A549 (cell line): ENCODE data around the gene PLD6.

ENCODE experiments used
- CEBPB ChIP-seq, 2 experiments: fragments of >200 bp in 1 of 2; sonication (Bioruptor Twin) in 1 of 2; formaldehyde crosslinking in 1 of 2; IDR thresholded peaks; 2 replicates each; pipeline ENCODE4 v1.6.1; 2012 to 2016
- CTCF ChIP-seq: fragments of >200 bp; sonication (Bioruptor Twin); formaldehyde crosslinking; IDR thresholded peaks from 3 replicates; pipeline ENCODE4 v1.5.1; 2016
- HDAC2 ChIP-seq: fragments of 200-600 bp; sonication (generic); IDR thresholded peaks from 2 replicates; pipeline ENCODE4 v1.6.1; 2016
- HEYL ChIP-seq: fragments of 250-450 bp; sonication (Bioruptor Pico); IDR thresholded peaks from 2 replicates; pipeline ENCODE4 v1.8.0; 2021; ENCODE audit warnings: mild to moderate bottlenecking, moderate library complexity
- JUN ChIP-seq, 2 experiments: fragments of >200 bp; sonication (Bioruptor Twin); formaldehyde crosslinking; IDR thresholded peaks; 2 replicates in 1 of 2; 3 replicates in 1 of 2; pipeline ENCODE4 v1.6.1; 2016 to 2017
- MAX ChIP-seq: IDR thresholded peaks from 2 replicates; pipeline ENCODE4 v1.6.1; 2012
- POLR2A ChIP-seq: IDR thresholded peaks from 2 replicates; pipeline ENCODE4 v1.6.1; 2012; ENCODE audit warnings: mild to moderate bottlenecking, low read length
- RAD21 ChIP-seq, 2 experiments: fragments of >200 bp in 1 of 2; sonication (Bioruptor Twin) in 1 of 2; formaldehyde crosslinking in 1 of 2; IDR thresholded peaks in 1 of 2; conservative IDR thresholded peaks in 1 of 2; 2 replicates in 1 of 2; 3 replicates in 1 of 2; pipeline ENCODE4 v1.6.1; 2012 to 2018; ENCODE audit warnings: inconsistent platforms in 1 of 2
- REST ChIP-seq: fragments of 200-600 bp; sonication (generic); IDR thresholded peaks from 2 replicates; pipeline ENCODE4 v1.6.1; 2016; ENCODE audit warnings: antibody characterized with exemption, mild to moderate bottlenecking, moderate library complexity
- RFX5 ChIP-seq: fragments of 450-650 bp; IDR thresholded peaks from 2 replicates; pipeline ENCODE4 v1.7.1; 2014; ENCODE audit warnings: antibody characterized with exemption, mild to moderate bottlenecking, moderate library complexity
- USF2 ChIP-seq: fragments of 450-650 bp; IDR thresholded peaks from 2 replicates; pipeline ENCODE4 v1.6.1; 2014; ENCODE audit warnings: antibody characterized with exemption
- ZFP36 ChIP-seq: fragments of 450-650 bp; IDR thresholded peaks from 2 replicates; pipeline ENCODE4 v1.6.1; 2014; ENCODE audit warnings: borderline replicate concordance; ENCODE audit not compliant: partially characterized antibody

- TF ChIP-seq RAD21 (conservative IDR thresholded peaks at IDR 0.05 in 1 of 2, IDR thresholded peaks at IDR 0.05 in 1 of 2) (no peak), JUN (IDR thresholded peaks at IDR 0.05) (no peak), CTCF (no peak), CEBPB (IDR thresholded peaks at IDR 0.05) (no peak), REST (no peak), ZFP36 (no peak), MAX (no peak), USF2 (no peak), POLR2A (no peak), HEYL (CRISPR knock-in tag) (no peak), RFX5 (no peak), HDAC2 (no peak)
Observed at GRCh38 chr17:17169396-17169795, 36.7 kb downstream of the PLD6 start.
